Gastrocnemius medialis (tissue), 4 donors: Measurements from ENCODE around the gene AFF3. TPM values are rescaled to one million over a fixed set of nuclear protein-coding genes. Genes with fewer than 3 reads are reported as not detected.

Experiments
- ATAC-seq, 2 donors: fragments of 150-250 bp; one replicate each; pipeline ENCODE4 v1.9.1; 2016
- DNase-seq, 2 donors: peaks; one replicate each; pipeline ENCODE4 v3.0.0-alpha.2; 2019
- H3K27ac ChIP-seq, 4 donors: fragments of 200-600 bp; sonication (generic); 1 replicate in 1 of 4; 2 replicates in 3 of 4; pipeline ENCODE4 v1.5.1; 2016 to 2018; ENCODE audit warnings: mild to moderate bottlenecking in 2 of 4, moderate library complexity in 1 of 4
- H3K27me3 ChIP-seq, 3 donors: fragments of 200-600 bp; sonication (generic) in 2 of 3; 1 replicate in 1 of 3; 2 replicates in 2 of 3; pipeline versions ENCODE4 v1.5.1 to v1.6.0; 2016 to 2019; ENCODE audit warnings: mild to moderate bottlenecking in 1 of 3, moderate library complexity in 1 of 3
- H3K36me3 ChIP-seq, 2 donors: fragments of 200-600 bp; sonication (generic) in 1 of 2; one replicate each; pipeline ENCODE4 v1.5.1; 2017 to 2018
- H3K4me1 ChIP-seq, 2 donors: fragments of 200-600 bp; sonication (generic) in 1 of 2; one replicate each; pipeline ENCODE4 v1.5.1; 2016 to 2017; ENCODE audit warnings: mild to moderate bottlenecking in 2 of 2
- H3K4me3 ChIP-seq, 4 donors: fragments of 200-600 bp; sonication (generic) in 3 of 4; 1 replicate in 1 of 4; 2 replicates in 3 of 4; pipeline ENCODE4 v1.5.1; 2016 to 2019; ENCODE audit warnings: mild to moderate bottlenecking in 2 of 4
- H3K9me3 ChIP-seq, 3 donors: fragments of 200-600 bp; sonication (generic) in 2 of 3; 1 replicate in 1 of 3; 2 replicates in 2 of 3; pipeline ENCODE4 v1.5.1; 2016 to 2019
- CTCF ChIP-seq, 5 experiments: fragments of 450-650 bp in 3 of 5; fragments of 200-600 bp in 2 of 5; sonication (generic) in 2 of 5; IDR thresholded peaks in 4 of 5; conservative IDR thresholded peaks in 1 of 5; 1 replicate in 4 of 5; 2 replicates in 1 of 5; pipeline ENCODE4 v1.5.1; 2016 to 2019; ENCODE audit warnings: antibody characterized with exemption in 5 of 5, mild to moderate bottlenecking in 3 of 5, moderate library complexity in 3 of 5
- POLR2A ChIP-seq, 2 donors: fragments of 450-650 bp; IDR thresholded peaks; one replicate each; pipeline ENCODE4 v1.6.1; 2017; ENCODE audit warnings: antibody characterized with exemption in 2 of 2, mild to moderate bottlenecking in 2 of 2, moderate library complexity in 2 of 2
- in situ Hi-C, 4 donors: fragments of 200-750 bp; cut with MboI; loops; one replicate each; pipeline versions ENCODE4 v1.15.0 to v1.8.0; 2017; ENCODE audit warnings: low sequenced_read_pairs in 4 of 4
- intact Hi-C: fragments of 100-400 bp; cut with DNase I; formaldehyde crosslinking; loops from one replicate; pipeline ENCODE4 v1.15.1; 2023; ENCODE audit warnings: low total_unique reads
- total RNA-seq, 4 donors: library from RNA; depleted of rRNA; stranded (reverse); fragments of >200 nt; gene quantifications; one replicate each; pipeline versions ENCODE4 v1.1.0 to v1.2.3, GENCODE V29; 2016

Gene AFF3
- total RNA-seq, 4 donors from 2014 or later, result 0.22 to 0.55 (median 0.47) TPM

GRCh38 chr2:99762714-99763113 is 379.7 kb downstream of the AFF3 start:
- Histone ChIP-seq H3K9me3 (no peaks in the 10 kb centered on the region), H3K27me3 (no peaks in the 10 kb centered on the region), H3K4me3 (no peak overlapping the region), H3K27ac (no peak overlapping the region), H3K36me3 (no peaks in the 10 kb centered on the region), H3K4me1 (no peaks in the 10 kb centered on the region)
- in situ Hi-C loops, result no loop called here
- DNase-seq (no peak), ATAC-seq (no peak)
- intact Hi-C loops, result no loop called here
- TF ChIP-seq CTCF (IDR thresholded peaks at IDR 0.05 in 4 of 5, conservative IDR thresholded peaks at IDR 0.05 in 1 of 5), result no peak
- no peak for TF ChIP-seq POLR2A (IDR thresholded peaks at IDR 0.05)

- no peaks in the 10 kb centered on the region for H3K27me3 ChIP-seq
- H3K9me3 ChIP-seq, result no peaks in the 10 kb centered on the region
- H3K4me3 ChIP-seq, result no peak overlapping the region
- H3K27ac ChIP-seq, result no peak overlapping the region
- TF ChIP-seq POLR2A (IDR thresholded peaks at IDR 0.05), result no peak
- TF ChIP-seq CTCF (IDR thresholded peaks at IDR 0.05 in 4 of 5, conservative IDR thresholded peaks at IDR 0.05 in 1 of 5), result no peak
- DNase-seq, result no peak
- H3K36me3 ChIP-seq, result no peaks in the 10 kb centered on the region
- in situ Hi-C loops, result no loop called here
- intact Hi-C loops, result no loop called here
- no peaks in the 10 kb centered on the region for H3K4me1 ChIP-seq
- ATAC-seq, result no peak
These were observed 384.7 kb downstream of the AFF3 start for GRCh38 chr2:99757611-99758114.

DNA sequence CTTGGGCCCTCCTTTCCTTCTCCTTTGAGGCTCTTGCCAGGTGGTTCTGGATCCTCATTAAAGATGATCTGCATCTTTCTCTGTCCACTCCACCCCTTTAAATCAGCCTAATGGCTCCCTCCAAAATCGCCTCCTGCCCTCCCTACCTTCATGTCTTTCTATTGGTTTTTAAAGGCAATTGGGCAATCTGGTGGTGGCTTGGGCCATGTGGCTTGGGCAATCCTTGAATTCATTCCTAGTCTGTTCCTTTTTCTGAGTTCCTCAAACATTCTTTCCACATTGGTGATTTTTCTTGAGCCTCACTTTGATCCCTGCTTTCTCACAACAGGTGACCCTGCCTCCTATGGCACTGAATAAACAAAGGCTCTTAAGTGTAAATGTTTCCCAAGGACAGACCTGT is 386.3 kb downstream of the AFF3 start:
- no peak for DNase-seq
- H3K36me3 ChIP-seq, result no peaks in the 10 kb centered on the region
- no peak for ATAC-seq
- no peak overlapping the region for H3K4me3 ChIP-seq
- in situ Hi-C loops (no loop called here), intact Hi-C loops (no loop called here)
- no peak for TF ChIP-seq POLR2A (IDR thresholded peaks at IDR 0.05)
- no peaks in the 10 kb centered on the region for H3K27me3 ChIP-seq
- H3K27ac ChIP-seq, result no peak overlapping the region
- no peaks in the 10 kb centered on the region for H3K4me1 ChIP-seq
- H3K9me3 ChIP-seq, result no peaks in the 10 kb centered on the region

- intact Hi-C loops, result no loop called here
- in situ Hi-C loops, result no loop called here
- Histone ChIP-seq H3K27me3 (no peaks in the 10 kb centered on the region), H3K9me3 (no peaks in the 10 kb centered on the region), H3K36me3 (no peaks in the 10 kb centered on the region), H3K4me3 (no peak overlapping the region), H3K27ac (no peak overlapping the region), H3K4me1 (no peaks in the 10 kb centered on the region)
- ATAC-seq, result no peak
- DNase-seq, result no peak
- no peak for TF ChIP-seq CTCF (IDR thresholded peaks at IDR 0.05 in 4 of 5, conservative IDR thresholded peaks at IDR 0.05 in 1 of 5)
- TF ChIP-seq POLR2A (IDR thresholded peaks at IDR 0.05), result no peak
These were observed 388.2 kb downstream of the AFF3 start for GRCh38 chr2:99754210-99754609.

DNA sequence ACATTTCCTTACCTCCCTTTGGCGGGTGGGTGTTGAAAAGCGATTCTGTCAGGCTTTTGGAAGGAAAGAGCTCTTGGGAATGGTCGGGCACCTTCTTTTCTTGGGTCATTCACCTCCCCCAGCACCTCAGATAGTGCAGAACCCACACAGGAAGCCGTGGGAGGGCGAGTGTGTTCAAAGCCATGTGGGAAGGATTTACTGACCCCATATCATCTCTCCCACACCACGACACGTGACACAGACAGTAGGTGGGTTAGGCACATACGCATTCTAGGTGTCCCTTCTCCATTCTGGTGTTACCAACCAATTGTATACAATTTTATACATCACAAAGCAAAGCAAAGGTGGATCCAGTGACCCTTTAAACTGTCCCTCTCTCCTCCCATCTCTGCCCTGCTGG is 388.9 kb downstream of the AFF3 start:
- Histone ChIP-seq H3K36me3 (no peaks in the 10 kb centered on the region), H3K4me1 (no peaks in the 10 kb centered on the region), H3K27me3 (no peaks in the 10 kb centered on the region), H3K4me3 (no peak overlapping the region), H3K27ac (no peak overlapping the region), H3K9me3 (no peaks in the 10 kb centered on the region)
- intact Hi-C loops (no loop called here), in situ Hi-C loops (no loop called here)
- TF ChIP-seq CTCF (IDR thresholded peaks at IDR 0.05 in 4 of 5, conservative IDR thresholded peaks at IDR 0.05 in 1 of 5) (no peak), POLR2A (IDR thresholded peaks at IDR 0.05) (no peak)
- ATAC-seq (no peak), DNase-seq (no peak)
